ENCODE data around the gene LMBRD1. TPM values are rescaled to one million over a fixed set of nuclear protein-coding genes. Genes with fewer than 3 reads are reported as not detected.

Gene LMBRD1
- total and polyA plus RNA-seq, 3 experiments from 2014 or later = 16.2 to 45.5 (median 17.3) TPM

- Mint-ChIP-seq H3K27ac (no peak overlapping the region), H3K36me3 (peaks cover 13 to 48% (median 36%) of the 10 kb centered on the region in 3 donors), H3K4me3 (no peak overlapping the region), H3K9me3 (no peaks in the 10 kb centered on the region), H3K4me1 (peaks cover 39 to 67% (median 61%) of the 10 kb centered on the region in 3 donors), H3K27me3 (peaks cover 0 to 1% of the 10 kb centered on the region in 2 donors)
- Histone ChIP-seq H3K4me3 (ENCODE audit: low read length) (no peak overlapping the region), H3K27me3 (ENCODE audit: insufficient read depth, low read length, poor library complexity, severe bottlenecking) (no peaks in the 10 kb centered on the region), H3K36me3 (ENCODE audit: insufficient read depth, low read length) (peaks cover 4% of the 10 kb centered on the region), H3K4me1 (ENCODE audit: insufficient read depth, low read length) (peaks cover 5% of the 10 kb centered on the region), H3K27ac (ENCODE audit: low read depth, low read length) (no peak overlapping the region), H3K9me3 (ENCODE audit: low read length) (no peaks in the 10 kb centered on the region)
- no peak for DNase-seq
- ChIA-PET CTCF (no interaction called here), POLR2A (no interaction called here)
Observed at GRCh38 chr6:69768664-69769063, 28.1 kb downstream of the LMBRD1 start.

- H3K9me3 Mint-ChIP-seq = no peaks in the 10 kb centered on the region
- Histone ChIP-seq H3K9me3 (ENCODE audit: low read length) (no peaks in the 10 kb centered on the region), H3K4me1 (ENCODE audit: insufficient read depth, low read length) (no peaks in the 10 kb centered on the region), H3K4me3 (ENCODE audit: low read length) (no peak overlapping the region), H3K36me3 (ENCODE audit: insufficient read depth, low read length) (no peaks in the 10 kb centered on the region), H3K27ac (ENCODE audit: low read depth, low read length) (no peak overlapping the region), H3K27me3 (ENCODE audit: insufficient read depth, low read length, poor library complexity, severe bottlenecking) (no peaks in the 10 kb centered on the region)
- ChIA-PET POLR2A (no interaction called here), CTCF (no interaction called here)
- H3K27ac Mint-ChIP-seq = no peak overlapping the region
- H3K4me3 Mint-ChIP-seq = no peak overlapping the region
- H3K27me3 Mint-ChIP-seq = no peaks in the 10 kb centered on the region
- H3K4me1 Mint-ChIP-seq = peaks cover 48 to 74% (median 65%) of the 10 kb centered on the region in 3 donors
- DNase-seq = no peak
- H3K36me3 Mint-ChIP-seq = peaks cover 1 to 18% (median 10%) of the 10 kb centered on the region in 3 donors
Observed at GRCh38 chr6:69763763-69764162, 33.0 kb downstream of the LMBRD1 start.

- H3K27me3 Mint-ChIP-seq = no peaks in the 10 kb centered on the region
- H3K4me3 ChIP-seq (ENCODE audit: low read length) = no peak overlapping the region
- ChIA-PET CTCF (no interaction called here), POLR2A (no interaction called here)
- H3K27ac ChIP-seq (ENCODE audit: low read depth, low read length) = no peak overlapping the region
- no peak overlapping the region for H3K4me3 Mint-ChIP-seq
- H3K9me3 Mint-ChIP-seq = no peaks in the 10 kb centered on the region
- no peak overlapping the region for H3K27ac Mint-ChIP-seq
- no peak for DNase-seq
- no peaks in the 10 kb centered on the region for H3K9me3 ChIP-seq (ENCODE audit: low read length)
- no peaks in the 10 kb centered on the region for H3K27me3 ChIP-seq (ENCODE audit: insufficient read depth, low read length, poor library complexity, severe bottlenecking)
- H3K36me3 Mint-ChIP-seq = peaks cover 0 to 23% (median 7%) of the 10 kb centered on the region in 3 donors
- peaks cover 61 to 88% (median 78%) of the 10 kb centered on the region in 3 donors for H3K4me1 Mint-ChIP-seq
- H3K36me3 ChIP-seq (ENCODE audit: insufficient read depth, low read length) = peaks cover 3% of the 10 kb centered on the region
- peaks cover 8% of the 10 kb centered on the region for H3K4me1 ChIP-seq (ENCODE audit: insufficient read depth, low read length)
Observed at GRCh38 chr6:69761853-69762252, 35.0 kb downstream of the LMBRD1 start.

- peak overlapping the region in 1 of 8 donors; percentile 16 for H3K27ac Mint-ChIP-seq
- Histone ChIP-seq H3K9me3 (ENCODE audit: low read length) (no peaks in the 10 kb centered on the region), H3K4me3 (ENCODE audit: low read length) (no peak overlapping the region), H3K4me1 (ENCODE audit: insufficient read depth, low read length) (peaks cover 8% of the 10 kb centered on the region), H3K27ac (ENCODE audit: low read depth, low read length) (no peak overlapping the region), H3K36me3 (ENCODE audit: insufficient read depth, low read length) (peaks cover 4% of the 10 kb centered on the region), H3K27me3 (ENCODE audit: insufficient read depth, low read length, poor library complexity, severe bottlenecking) (no peaks in the 10 kb centered on the region)
- POLR2A ChIA-PET = no interaction called here
- H3K9me3 Mint-ChIP-seq = peaks cover 0 to 10% (median 4%) of the 10 kb centered on the region in 5 donors
- no peaks in the 10 kb centered on the region for H3K27me3 Mint-ChIP-seq
- H3K4me1 Mint-ChIP-seq = peaks cover 54 to 83% (median 81%) of the 10 kb centered on the region in 3 donors
- no peak overlapping the region for H3K4me3 Mint-ChIP-seq
- H3K36me3 Mint-ChIP-seq = peaks cover 16 to 36% (median 24%) of the 10 kb centered on the region in 3 donors
- DNase-seq = no peak
- CTCF ChIA-PET = no interaction called here
Observed at GRCh38 chr6:69758214-69758613, 38.6 kb downstream of the LMBRD1 start.

- POLR2A ChIA-PET = no interaction called here
- H3K27me3 ChIP-seq (ENCODE audit: insufficient read depth, low read length, poor library complexity, severe bottlenecking) = no peaks in the 10 kb centered on the region
- CTCF ChIA-PET = no interaction called here
- no peaks in the 10 kb centered on the region for H3K27me3 Mint-ChIP-seq
- no peak overlapping the region for H3K4me3 Mint-ChIP-seq
- no peak overlapping the region for H3K4me3 ChIP-seq (ENCODE audit: low read length)
- no peak for DNase-seq
- H3K36me3 Mint-ChIP-seq = peaks cover 17 to 36% (median 24%) of the 10 kb centered on the region in 3 donors
- H3K9me3 Mint-ChIP-seq = peaks cover 0 to 10% (median 4%) of the 10 kb centered on the region in 5 donors
- no peaks in the 10 kb centered on the region for H3K9me3 ChIP-seq (ENCODE audit: low read length)
- peaks cover 8% of the 10 kb centered on the region for H3K4me1 ChIP-seq (ENCODE audit: insufficient read depth, low read length)
- H3K36me3 ChIP-seq (ENCODE audit: insufficient read depth, low read length) = peaks cover 4% of the 10 kb centered on the region
- peaks cover 48 to 77% (median 73%) of the 10 kb centered on the region in 3 donors for H3K4me1 Mint-ChIP-seq
- peak overlapping the region in 1 of 8 donors; percentile 21 for H3K27ac Mint-ChIP-seq
- H3K27ac ChIP-seq (ENCODE audit: low read depth, low read length) = no peak overlapping the region
Observed at GRCh38 chr6:69756907-69757306, 39.9 kb downstream of the LMBRD1 start.

- no peak overlapping the region for H3K27ac ChIP-seq (ENCODE audit: low read depth, low read length)
- H3K9me3 ChIP-seq (ENCODE audit: low read length) = no peaks in the 10 kb centered on the region
- ChIA-PET CTCF (no interaction called here), POLR2A (no interaction called here)
- H3K27me3 ChIP-seq (ENCODE audit: insufficient read depth, low read length, poor library complexity, severe bottlenecking) = no peaks in the 10 kb centered on the region
- H3K9me3 Mint-ChIP-seq = peaks cover 0 to 10% (median 4%) of the 10 kb centered on the region in 5 donors
- no peak overlapping the region for H3K27ac Mint-ChIP-seq
- peaks cover 8% of the 10 kb centered on the region for H3K4me1 ChIP-seq (ENCODE audit: insufficient read depth, low read length)
- H3K4me3 ChIP-seq (ENCODE audit: low read length) = no peak overlapping the region
- H3K4me3 Mint-ChIP-seq = no peak overlapping the region
- peaks cover 4% of the 10 kb centered on the region for H3K36me3 ChIP-seq (ENCODE audit: insufficient read depth, low read length)
- no peaks in the 10 kb centered on the region for H3K27me3 Mint-ChIP-seq
- DNase-seq = no peak
- peaks cover 50 to 75% (median 68%) of the 10 kb centered on the region in 3 donors for H3K4me1 Mint-ChIP-seq
- H3K36me3 Mint-ChIP-seq = peaks cover 21 to 36% (median 24%) of the 10 kb centered on the region in 3 donors
Observed at GRCh38 chr6:69756366-69756765, 40.4 kb downstream of the LMBRD1 start.

- no peak overlapping the region for H3K27ac ChIP-seq (ENCODE audit: low read depth, low read length)
- Mint-ChIP-seq H3K27ac (no peak overlapping the region), H3K4me3 (no peak overlapping the region), H3K9me3 (no peaks in the 10 kb centered on the region), H3K36me3 (peaks cover 0 to 40% (median 4%) of the 10 kb centered on the region in 3 donors), H3K27me3 (no peaks in the 10 kb centered on the region), H3K4me1 (peaks cover 4 to 5% (median 5%) of the 10 kb centered on the region in 3 donors)
- H3K9me3 ChIP-seq (ENCODE audit: low read length) = no peaks in the 10 kb centered on the region
- no peaks in the 10 kb centered on the region for H3K27me3 ChIP-seq (ENCODE audit: insufficient read depth, low read length, poor library complexity, severe bottlenecking)
- H3K4me3 ChIP-seq (ENCODE audit: low read length) = no peak overlapping the region
- no peak for DNase-seq
- ChIA-PET POLR2A (no interaction called here), CTCF (interaction anchor here (1.6 kb wide), 1 partner anchor 373 kb away, joined by 6 read pairs; no protein-coding TSS in a partner anchor)
- H3K4me1 ChIP-seq (ENCODE audit: insufficient read depth, low read length) = no peaks in the 10 kb centered on the region
- peaks cover 3% of the 10 kb centered on the region for H3K36me3 ChIP-seq (ENCODE audit: insufficient read depth, low read length)
Observed at GRCh38 chr6:69735027-69735426, 61.8 kb downstream of the LMBRD1 start.

- Histone ChIP-seq H3K9me3 (ENCODE audit: low read length) (no peaks in the 10 kb centered on the region), H3K27me3 (ENCODE audit: insufficient read depth, low read length, poor library complexity, severe bottlenecking) (no peaks in the 10 kb centered on the region), H3K36me3 (ENCODE audit: insufficient read depth, low read length) (peaks cover 5% of the 10 kb centered on the region), H3K4me3 (ENCODE audit: low read length) (no peak overlapping the region), H3K27ac (ENCODE audit: low read depth, low read length) (no peak overlapping the region), H3K4me1 (ENCODE audit: insufficient read depth, low read length) (no peaks in the 10 kb centered on the region)
- POLR2A ChIA-PET = no interaction called here
- Mint-ChIP-seq H3K4me3 (no peak overlapping the region), H3K36me3 (peaks cover 0 to 26% (median 5%) of the 10 kb centered on the region in 3 donors), H3K27me3 (no peaks in the 10 kb centered on the region), H3K4me1 (peaks cover 5 to 14% (median 8%) of the 10 kb centered on the region in 3 donors), H3K27ac (no peak overlapping the region), H3K9me3 (no peaks in the 10 kb centered on the region)
- CTCF ChIA-PET = no interaction called here
- no peak for DNase-seq
Observed at GRCh38 chr6:69732640-69733039, 64.2 kb downstream of the LMBRD1 start.
